ENCODE measurements around the gene CALD1.

Gene CALD1

DNA sequence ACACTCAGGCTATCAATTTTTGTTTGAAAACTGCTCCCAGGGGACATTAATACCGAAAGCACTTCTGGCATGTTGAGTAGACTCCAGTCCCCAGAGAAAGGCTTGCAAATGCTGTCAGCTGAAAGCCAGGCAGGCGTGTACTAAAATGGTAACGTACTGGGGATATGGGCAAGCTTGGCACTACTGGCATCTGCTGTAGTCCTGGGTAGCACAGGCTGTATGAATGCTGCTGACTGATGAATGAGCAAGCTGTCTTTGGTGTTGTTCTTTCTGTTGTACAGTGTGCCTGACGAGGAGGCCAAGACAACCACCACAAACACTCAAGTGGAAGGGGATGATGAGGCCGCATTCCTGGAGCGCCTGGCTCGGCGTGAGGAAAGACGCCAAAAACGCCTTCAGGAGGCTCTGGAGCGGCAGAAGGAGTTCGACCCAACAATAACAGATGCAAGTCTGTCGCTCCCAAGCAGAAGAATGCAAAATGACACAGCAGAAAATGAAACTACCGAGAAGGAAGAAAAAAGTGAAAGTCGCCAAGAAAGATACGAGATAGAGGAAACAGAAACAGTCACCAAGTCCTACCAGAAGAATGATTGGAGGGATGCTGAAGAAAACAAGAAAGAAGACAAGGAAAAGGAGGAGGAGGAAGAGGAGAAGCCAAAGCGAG, 153.4 kb downstream of the CALD1 start:
- DNase-seq, result no peak

DNA sequence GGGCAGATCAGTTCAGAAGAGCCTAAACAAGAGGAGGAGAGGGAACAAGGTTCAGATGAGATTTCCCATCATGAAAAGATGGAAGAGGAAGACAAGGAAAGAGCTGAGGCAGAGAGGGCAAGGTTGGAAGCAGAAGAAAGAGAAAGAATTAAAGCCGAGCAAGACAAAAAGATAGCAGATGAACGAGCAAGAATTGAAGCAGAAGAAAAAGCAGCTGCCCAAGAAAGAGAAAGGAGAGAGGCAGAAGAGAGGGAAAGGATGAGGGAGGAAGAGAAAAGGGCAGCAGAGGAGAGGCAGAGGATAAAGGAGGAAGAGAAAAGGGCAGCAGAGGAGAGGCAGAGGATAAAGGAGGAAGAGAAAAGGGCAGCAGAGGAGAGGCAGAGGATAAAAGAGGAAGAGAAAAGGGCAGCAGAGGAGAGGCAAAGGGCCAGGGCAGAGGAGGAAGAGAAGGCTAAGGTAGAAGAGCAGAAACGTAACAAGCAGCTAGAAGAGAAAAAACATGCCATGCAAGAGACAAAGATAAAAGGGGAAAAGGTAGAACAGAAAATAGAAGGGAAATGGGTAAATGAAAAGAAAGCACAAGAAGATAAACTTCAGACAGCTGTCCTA, 154.1 kb downstream of the CALD1 start:
- DNase-seq, result no peak

DNA sequence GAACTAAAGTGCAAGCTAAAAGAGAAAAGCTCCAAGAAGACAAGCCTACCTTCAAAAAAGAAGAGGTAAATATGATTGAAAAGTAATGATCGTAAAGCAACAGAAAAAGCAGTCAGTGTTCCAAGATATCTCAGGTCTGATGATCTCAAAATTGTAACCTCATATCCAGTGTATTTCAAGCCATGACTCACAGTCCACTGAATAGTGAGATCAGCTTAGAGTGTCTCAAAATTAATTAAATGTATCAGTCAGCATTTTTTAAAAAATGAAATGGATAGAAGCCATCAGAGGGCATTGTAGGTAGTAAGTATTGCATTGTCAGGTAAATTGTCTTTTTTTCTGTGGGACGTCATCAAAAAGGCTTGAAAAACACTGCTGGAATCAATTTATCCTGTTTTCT, 156.3 kb downstream of the CALD1 start:
- DNase-seq, result no peak

DNA sequence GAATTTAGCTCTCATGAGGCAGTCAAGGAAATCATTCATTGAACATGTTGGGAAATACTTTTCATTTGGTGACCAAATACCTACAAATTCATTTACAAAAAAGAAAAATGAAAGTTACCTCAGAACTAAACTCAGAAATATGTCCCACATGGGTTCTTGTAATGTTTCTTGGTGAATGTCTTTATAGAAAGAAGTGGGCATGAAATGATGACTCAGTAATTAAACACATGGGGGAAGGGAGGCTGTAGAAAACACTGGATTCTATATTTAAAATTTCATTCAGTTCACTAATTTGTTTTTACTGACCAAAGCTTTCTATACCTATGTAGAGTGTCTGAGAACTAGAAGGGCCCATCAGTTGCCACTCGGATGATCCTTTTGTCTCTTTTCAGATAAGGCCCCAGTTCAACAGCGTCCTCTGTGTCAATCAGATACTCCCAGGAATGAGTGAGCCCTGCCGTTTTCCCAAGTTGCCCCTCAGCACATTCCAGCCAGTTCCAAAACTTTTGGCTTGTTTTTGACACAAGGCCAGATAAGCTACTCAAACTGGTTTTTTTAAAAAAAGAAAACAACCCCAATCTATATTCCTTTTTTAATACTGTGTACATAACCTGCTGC, 157.6 kb downstream of the CALD1 start:
- DNase-seq, result no peak

DNA sequence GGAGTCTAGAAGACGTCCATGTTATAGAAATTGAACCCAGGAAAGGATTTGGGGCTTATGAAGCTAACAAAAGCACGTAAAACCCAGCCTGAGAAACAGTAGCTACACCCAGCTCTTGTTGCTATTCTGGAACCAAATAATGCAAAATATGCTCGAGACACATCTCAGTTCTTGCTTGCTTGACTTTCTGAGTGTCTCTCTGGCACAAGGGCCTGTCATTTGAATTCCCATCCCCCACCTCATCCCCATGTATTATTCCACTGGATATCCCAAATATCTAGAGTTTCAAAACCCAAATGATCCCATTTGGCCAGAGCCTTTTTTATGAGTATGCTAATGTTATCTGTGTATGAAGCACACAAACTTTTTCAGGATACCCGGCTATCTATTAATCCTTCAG, 158.7 kb downstream of the CALD1 start:
- DNase-seq, result no peak

DNA sequence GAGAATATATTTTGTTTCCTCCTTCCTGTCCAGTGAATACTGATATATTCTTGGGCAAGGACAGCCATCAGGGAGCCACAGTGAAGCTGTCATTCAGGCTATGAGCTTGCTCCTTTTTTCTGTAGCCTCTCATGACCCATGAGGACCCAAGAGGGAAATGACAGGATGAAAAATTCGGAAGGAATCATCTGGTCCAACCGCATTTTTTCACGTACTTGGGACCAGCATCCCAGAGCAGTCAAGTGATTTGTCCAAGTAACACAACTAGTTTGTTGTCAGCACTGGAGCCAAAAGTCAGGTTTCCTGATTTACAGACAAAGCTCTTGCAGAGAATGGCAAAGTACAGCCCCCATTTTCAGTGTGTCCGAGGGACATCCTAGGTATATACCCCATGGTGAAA, 159.7 kb downstream of the CALD1 start:
- DNase-seq, result no peak

DNA sequence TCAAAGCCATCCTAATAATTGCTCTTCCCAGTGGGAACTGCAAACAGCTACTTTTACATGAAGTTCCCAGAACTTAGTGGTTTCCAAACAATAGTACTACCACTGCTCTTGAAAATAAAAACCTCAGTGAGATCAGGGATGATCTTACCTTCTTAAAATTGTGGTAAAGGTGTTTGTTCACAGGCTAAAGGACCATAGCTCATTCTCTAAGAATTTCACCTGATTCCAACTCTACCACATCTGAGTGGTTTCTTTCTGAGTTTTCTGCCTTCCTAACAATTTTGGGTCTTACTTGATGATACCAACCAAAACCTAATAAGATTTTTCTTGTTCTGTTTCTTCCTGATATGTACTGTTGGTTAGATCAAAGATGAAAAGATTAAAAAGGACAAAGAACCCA, 161.3 kb downstream of the CALD1 start:
- DNase-seq, result no peak

DNA sequence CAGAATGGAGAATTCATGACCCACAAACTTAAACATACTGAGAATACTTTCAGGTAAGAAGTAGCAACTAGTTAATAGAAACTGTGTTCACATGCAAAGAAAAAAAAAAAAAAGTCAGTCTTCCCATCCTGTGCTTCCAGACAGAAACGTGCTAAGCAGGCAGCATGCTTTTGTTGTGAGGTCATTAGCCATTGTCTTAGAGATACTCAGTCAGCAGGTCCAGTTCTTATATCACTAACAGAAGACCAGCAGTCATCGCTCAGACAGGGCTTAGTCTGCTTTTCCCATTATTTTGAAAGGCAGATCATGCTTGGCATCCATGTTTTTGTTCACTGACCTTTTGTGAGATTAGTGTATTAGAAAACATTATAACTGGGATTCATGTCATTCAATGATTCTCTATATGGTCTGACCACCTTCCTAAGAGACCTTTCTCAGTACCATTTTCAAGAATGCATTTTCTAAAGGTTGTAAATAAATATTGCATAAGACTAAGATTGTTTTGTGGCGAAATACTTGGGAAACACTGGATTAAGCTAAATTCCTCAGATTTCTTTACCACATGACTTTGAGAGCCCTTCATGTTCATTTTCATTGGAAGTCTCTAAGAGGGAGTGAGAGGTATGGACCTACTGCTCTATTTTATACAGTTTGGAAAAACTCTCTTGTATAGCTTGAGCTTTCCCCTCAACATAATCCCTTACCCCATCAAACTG, 161.9 kb downstream of the CALD1 start:
- no peak for DNase-seq

DNA sequence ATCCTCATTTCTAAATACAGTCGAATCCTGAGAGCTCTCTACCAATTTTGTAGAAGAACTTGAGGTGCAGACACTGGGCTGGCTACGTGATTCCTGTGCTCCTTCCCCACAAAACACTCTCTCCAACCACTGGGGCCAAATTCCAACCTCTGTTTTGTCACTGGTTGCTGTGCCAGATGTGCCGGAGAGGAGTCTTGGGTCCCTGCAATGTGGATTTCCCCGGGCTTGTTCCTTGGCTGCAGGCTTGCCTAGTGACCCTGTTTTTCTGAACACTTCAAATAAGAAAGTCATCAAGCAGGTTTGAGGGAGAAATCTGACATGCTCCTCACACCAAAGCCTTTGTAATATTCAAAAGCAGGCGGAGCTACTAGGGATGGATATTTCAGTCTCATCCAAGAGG, 162.5 kb downstream of the CALD1 start:
- DNase-seq, result no peak

DNA sequence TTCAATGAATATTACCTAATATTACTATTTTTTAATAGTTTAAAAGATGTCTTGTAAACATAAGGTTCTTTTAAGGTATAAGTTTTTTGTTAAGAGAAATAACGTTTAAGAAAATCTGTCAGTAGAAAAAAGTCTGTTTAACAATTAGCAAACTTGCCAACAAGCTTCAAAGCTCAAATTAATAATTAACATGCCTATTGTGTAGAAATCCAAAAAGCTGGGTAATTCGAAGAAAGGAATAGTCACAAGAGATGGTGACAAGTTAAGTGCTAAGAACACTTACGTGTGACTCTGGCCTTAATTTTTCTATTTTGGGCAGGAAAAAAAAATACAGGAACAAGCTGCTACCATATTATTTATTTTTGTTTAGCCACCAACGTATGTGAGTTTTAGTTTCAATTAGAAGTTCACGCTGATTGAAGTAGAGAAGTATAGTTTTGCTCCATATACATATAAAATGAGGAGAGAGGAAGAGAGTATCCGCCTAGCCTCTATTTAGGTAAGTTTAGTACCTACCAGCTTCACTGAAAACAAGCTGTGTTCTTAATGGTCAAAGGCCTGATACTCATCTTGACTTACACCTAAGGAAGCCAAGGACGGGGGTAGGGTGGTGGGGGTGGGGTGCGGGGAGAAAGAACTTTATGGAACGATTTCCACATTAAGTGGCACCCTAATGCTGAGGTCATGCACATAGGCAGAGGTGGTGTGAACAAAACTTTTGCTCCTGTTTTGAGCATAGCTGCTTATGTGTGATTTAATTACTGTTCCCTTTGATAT, 163.4 kb downstream of the CALD1 start:
- no peak for DNase-seq

DNA sequence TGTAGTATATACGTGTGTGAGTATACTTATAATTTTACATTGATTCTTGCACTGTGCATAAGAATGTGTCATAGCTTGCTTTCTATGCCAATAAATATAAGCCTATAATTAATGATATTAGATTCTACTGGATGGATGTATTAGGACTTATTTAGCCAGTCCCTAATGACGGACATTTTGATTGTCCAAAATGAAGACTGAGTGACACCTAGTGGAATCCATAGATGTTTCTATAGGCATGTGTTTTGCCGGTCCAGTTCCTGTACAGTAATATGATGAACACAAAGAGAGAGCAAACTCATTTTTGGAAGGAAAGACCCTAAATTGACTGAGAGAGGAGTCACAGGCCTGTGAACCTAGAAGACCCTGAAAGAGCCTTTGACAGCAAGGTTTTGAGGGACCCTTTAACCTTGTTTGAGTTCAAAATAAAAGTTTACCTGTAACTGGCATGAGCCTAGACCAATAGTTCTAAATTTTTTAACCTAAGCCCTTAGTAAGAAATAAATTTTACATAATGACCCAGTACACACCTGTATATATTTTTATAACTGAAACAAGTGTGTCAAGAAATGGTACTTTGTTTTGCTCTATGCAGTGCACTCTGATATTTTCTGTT, 164.5 kb downstream of the CALD1 start:
- DNase-seq, result no peak

DNA sequence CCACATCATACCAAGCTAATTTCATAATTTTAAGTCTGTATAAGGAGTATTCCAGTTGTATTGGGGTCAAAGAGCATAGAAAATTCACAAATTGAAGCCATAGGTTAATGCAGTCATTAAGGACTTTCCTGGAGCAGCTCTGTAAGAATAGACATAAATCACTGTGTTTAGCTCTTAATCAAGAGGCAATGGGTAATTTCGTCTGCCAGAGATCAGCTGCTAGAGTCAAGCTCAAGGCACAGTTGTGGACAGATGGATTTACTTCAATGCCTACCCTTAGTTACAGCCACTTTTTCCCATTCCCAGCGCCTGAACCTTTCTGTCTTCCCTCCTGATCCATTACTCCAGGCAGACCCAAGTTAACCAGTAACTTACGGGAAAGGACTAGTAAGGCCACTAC, 166.3 kb downstream of the CALD1 start:
- no peak for DNase-seq

DNA sequence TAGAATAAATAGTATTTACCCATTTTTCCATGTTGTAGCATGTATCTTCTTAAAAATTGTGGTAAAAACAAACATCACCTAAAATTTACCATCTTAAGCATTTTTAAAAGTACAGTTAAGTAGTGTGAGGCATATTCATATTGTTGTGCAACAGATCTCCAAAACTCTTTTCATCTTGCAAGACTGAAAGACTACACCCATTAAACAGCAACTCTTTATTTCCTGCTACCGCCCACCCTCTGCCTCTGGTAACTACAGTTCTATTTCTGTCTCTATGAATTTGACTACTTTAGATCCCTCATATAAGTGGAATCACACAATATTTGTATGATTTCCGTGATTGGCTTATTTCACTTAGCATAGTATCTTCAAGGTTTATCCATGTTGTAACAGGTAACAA, 166.8 kb downstream of the CALD1 start:
- DNase-seq, result no peak

DNA sequence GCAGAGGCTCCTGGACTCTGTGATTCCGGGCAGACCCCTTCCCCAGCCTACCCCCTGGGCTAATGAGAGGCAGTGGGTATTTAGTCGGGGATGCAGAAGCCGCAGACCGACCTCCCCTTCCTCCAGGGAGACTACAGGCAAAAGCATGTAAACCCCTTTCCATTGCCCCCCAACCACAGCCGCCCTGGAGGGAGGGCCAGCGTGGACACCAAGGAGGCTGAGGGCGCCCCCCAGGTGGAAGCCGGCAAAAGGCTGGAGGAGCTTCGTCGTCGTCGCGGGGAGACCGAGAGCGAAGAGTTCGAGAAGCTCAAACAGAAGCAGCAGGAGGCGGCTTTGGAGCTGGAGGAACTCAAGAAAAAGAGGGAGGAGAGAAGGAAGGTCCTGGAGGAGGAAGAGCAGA, 167.9 kb downstream of the CALD1 start:
- no peak for DNase-seq

DNA sequence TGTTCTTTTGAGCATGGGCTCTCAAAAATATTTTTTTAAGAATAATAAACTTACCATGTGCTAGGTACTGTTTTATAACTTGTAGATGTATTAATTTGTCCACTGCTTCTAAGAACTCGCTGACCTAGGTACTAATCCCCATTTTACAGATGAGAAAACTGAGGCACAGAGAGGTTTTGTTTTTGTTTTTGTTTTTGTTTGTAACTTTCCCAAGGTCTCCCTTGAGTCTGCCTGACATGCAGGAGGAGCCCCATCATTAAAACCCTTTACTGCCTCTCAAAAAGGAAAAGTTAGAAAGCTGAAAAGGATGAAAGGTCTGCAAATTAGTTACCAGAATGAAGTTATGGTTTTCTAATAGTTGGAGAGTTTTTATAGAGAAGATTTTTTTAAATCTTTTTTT, 168.4 kb downstream of the CALD1 start:
- DNase-seq, result no peak

DNA sequence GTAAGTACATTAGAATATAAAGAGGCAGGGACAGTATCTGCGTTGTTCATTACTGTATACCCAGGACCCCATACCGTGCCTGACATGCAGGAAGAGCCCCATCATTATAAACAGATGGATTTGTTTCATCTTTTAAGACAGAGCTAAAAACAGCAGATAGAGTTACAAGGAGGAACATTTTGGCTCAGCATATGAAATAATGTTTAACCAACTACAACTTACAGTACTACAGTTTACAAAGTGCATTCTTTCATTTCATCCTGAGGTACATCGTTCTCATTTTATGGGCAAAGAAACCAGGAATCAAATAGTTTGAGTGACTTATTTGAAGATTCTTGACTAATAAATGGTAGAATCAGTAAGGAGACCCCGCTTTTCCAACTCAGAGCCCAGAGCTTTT, 168.8 kb downstream of the CALD1 start:
- DNase-seq, result no peak

DNA sequence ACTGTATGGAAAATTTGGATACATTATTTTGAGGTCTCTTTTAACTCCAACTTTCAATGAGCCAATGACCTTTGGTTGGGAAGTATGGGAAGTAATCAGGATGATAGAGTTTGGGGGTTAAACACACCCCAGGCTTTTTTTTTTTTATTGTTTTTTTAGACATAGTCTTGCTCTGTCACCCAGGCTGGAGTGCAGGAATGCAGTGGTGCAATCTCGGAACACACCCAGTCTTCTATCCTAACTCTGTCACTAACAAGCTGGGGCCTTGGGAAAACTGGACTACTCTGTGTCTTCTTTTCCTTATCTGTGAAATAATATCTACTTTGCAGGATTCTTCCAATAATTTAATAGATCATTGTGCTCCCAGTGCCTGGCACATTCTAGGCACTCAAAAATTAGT, 169.3 kb downstream of the CALD1 start:
- no peak for DNase-seq

DNA sequence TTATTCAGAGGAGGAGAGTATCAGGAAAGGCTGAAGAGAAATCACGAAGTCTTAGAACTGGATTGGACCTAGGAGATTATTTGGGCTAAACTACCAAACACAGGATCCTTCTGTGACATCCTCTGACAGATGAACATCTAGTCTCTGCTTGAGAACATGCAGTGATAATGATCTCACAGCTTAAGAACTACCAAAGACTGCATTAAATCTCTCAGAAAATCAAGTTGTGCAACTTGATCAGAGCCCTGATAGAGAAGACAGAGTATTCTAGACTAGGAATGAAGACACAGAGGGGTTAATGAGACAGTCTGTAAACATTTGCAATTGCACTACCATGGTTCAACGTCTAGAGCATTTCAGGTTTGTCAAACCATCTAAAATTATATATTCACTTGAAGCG, 169.7 kb downstream of the CALD1 start:
- DNase-seq, result no peak

DNA sequence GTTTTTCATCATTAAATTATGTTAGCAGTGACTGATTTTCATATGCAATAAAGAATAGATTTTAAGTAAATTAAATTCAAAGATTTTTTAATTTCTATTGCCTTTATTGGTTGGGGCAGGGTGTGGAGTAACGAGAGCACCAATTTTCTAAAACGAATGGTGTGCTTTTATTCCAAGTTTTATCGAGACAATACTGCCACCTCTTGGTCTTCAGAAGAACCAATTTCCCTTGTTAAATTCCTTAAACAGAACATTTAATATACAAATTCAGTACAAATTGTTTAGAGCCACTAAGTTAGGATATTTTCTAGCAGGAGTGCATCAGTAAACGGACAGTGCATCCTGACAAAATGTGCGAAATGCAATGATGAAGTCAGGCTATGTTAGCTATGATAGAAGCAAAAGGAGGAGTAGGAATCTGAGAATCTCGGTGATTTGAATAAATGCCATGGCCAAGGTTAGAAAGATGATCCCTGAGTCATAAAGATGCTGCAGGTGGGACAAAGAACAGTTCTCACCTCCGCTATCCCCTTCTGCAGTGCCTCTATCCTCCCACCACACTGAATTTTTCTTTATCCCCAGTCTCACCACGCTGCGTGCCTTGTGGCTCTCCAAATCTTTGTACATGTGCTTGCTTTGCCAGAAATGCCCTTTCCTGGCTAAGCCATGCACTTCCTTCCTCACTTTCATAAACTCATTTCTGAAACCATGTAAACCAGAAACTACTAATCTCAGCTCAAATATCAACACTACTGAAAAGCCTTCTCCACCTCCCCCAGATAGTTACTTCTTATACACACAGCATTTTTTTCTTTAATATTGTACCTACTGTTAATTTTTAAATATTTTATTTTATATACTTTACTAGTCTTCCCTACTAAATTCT, 175.0 kb downstream of the CALD1 start:
- DNase-seq, result no peak

DNA sequence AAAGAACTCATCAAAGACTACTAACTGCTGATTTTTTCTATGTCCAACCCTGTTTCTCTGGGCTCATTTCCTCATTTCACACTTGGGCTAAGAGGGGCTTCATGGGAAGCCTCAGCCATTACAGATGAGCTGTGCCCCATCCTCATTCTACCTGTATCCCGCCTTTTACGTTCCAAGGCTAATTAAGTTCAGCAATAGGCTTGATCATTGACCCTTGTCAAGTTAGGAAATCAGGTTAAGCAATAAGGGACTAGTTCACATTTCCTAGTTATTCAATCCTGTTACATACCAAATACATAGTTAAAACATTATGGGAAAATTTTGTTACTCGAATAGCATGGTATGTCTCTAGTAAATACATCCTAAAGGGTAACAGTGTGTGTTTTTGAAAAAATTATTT, 177.6 kb downstream of the CALD1 start:
- DNase-seq, result no peak

DNA sequence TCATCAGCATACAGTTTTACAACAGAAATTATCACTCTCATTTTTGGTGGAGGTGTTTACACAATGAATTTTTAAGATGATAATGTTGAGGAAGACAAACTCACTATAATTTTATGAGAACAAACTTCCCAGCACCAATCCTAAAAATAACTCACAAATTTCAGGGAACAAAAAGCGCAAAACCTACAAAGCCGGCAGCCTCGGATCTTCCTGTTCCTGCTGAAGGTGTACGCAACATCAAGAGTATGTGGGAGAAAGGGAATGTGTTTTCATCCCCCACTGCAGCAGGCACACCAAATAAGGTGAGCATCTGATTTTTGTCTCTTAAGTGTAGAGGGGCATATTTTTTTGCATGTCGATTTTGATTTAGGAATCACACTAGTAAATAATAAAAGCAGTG, 180.4 kb downstream of the CALD1 start:
- no peak for DNase-seq

DNA sequence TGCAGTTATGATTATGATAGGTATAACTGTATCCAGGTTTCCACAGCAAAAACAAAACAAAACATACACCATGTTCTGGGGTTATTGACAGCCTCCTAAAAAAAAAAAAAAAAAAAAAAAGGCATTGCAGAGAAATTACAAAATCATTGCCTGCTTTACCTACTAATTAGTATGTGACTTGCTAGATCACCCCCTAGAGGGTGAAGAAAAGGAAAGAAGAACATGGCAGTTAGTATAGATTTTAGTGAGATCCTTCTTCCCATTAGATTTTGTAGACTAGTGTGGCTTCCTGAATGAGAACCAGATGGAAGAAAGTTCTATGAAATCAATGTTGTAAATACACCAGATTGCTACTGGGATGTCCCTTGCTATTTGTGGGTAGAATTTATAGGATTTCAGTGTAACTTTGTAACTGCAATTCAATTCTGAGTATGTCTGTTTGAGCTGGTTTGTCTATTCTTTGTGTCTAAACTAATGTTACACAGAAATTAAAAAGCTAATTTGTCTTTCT, 182.9 kb downstream of the CALD1 start:
- DNase-seq, result no peak

All from NCI-H1048 (cell line).